SH-SY5Y (cell line): Measurements from ENCODE around the gene GID8.

Experiments
- GATA2 ChIP-seq: IDR thresholded peaks from 2 replicates; pipeline ENCODE4 v1.6.1; 2011; ENCODE audit warnings: mild to moderate bottlenecking, low read depth, low read length
- GATA3 ChIP-seq: IDR thresholded peaks from 2 replicates; pipeline ENCODE4 v1.6.1; 2011; ENCODE audit warnings: low read depth, mild to moderate bottlenecking, low read length, moderate library complexity

Gene GID8

DNA sequence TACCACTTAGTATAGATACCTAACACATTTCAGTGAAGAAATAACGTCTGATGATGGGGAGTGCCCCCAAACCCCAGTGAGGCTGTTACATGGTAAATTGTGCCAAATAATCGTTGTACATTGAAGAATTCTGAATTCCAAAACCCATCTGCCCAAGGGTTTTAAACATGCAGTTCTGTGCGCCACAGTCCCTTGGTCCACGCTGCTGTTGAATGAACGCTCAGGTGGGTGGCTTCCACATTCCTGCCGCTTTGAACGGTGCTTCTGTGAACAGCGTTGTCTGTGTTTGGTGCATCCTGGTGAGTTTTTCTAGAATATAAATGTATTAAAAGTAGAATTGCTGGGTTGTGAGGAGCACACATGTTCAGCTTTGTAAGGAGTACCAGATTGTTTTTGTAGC, 2.9 kb downstream of the GID8 start:
- TF ChIP-seq GATA3 (no peak), GATA2 (no peak)

DNA sequence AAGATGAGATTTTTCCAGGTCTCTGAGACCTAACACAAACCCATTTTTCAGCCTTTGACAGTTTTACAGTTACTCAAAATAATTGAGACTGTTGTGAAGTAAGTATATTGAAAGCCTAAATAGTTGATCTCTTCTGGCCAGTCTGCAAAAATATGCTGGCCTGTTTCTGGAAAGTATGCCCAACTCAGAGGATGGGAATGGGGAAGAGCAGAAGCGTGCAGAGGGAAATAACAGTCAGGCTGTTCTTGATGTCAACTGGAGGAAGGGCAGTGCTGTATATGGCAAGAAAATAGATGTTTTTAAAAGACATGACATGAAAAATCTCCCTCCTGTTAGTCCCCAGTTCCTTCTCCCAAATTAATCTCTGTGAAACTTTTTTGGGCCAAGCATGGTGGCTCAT, 3.8 kb downstream of the GID8 start:
- no peak for TF ChIP-seq GATA2
- TF ChIP-seq GATA3, result no peak

GRCh38 chr20:62942456-62942855, 4.5 kb downstream of the GID8 start:
- TF ChIP-seq GATA3 (no peak), GATA2 (no peak)

DNA sequence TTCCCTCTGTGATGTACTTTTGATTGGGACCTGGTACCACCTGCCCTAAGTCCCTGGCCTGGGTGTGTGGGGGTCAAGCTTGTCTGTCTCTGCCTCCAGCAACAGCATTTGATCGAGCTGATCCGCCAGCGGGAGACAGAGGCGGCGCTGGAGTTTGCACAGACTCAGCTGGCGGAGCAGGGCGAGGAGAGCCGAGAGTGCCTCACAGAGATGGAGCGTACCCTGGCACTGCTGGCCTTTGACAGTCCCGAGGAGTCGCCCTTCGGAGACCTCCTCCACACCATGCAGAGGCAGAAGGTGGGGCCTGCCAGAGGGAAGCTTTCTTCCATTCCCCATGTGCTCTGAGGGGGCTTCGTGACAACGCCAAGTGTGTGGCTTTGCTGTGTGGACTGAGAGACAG, 5.4 kb downstream of the GID8 start:
- no peak for TF ChIP-seq GATA3

DNA sequence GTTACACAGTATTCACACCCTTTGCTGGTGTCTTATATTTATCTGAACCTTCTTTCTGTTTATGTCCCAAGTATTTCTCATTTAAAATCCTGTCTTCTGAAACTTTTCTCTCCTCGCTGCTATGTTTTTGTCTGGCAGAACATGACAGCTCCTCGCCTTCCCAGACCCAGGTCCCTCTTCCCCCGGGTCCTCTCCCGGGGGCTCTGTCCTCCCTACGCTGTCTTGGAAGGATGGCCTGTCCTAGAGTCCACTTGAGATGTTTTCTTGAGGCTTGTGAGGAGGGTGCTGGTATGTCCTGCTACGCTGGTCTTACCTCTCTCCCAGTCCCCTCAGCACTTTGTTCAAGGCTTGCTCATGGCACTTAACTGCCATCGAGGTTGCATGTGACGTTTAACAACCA, 6.2 kb downstream of the GID8 start:
- TF ChIP-seq GATA3 (no peak), GATA2 (no peak)

GRCh38 chr20:62944746-62945145, 6.8 kb downstream of the GID8 start:
- TF ChIP-seq GATA3, result no peak
- TF ChIP-seq GATA2, result no peak

DNA sequence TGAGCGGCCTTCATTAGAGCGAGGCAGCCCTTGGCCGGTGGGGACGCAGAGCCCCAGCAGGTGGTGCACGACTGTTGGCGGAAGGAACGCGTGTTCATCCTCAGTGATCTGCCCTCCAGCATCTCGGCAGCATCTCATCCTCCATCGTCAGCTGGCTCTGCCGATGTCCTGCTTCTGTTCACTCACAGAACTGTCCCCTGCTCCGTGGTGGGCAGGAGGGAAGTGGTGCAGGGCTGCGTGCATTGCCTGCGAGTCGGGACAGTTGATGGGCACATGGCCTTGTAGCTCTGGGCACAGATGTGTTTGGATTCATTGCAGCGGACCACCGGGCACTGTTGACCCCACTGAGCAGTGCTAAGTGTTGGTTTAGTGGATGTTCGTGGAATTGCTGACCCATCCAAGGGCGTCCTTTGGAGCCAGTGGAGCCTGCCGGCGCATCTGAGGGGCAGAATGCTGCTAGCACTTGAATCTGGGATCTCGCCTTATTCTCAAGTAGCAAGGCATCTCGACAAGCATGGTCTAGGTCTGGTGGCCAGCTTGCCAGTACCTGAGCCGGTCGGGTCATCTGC, 7.9 kb downstream of the GID8 start:
- TF ChIP-seq GATA3, result no peak
- TF ChIP-seq GATA2, result no peak

GRCh38 chr20:62946918-62947317, 9.0 kb downstream of the GID8 start:
- peak; percentile 82 for TF ChIP-seq GATA2
- TF ChIP-seq GATA3, result no peak

DNA sequence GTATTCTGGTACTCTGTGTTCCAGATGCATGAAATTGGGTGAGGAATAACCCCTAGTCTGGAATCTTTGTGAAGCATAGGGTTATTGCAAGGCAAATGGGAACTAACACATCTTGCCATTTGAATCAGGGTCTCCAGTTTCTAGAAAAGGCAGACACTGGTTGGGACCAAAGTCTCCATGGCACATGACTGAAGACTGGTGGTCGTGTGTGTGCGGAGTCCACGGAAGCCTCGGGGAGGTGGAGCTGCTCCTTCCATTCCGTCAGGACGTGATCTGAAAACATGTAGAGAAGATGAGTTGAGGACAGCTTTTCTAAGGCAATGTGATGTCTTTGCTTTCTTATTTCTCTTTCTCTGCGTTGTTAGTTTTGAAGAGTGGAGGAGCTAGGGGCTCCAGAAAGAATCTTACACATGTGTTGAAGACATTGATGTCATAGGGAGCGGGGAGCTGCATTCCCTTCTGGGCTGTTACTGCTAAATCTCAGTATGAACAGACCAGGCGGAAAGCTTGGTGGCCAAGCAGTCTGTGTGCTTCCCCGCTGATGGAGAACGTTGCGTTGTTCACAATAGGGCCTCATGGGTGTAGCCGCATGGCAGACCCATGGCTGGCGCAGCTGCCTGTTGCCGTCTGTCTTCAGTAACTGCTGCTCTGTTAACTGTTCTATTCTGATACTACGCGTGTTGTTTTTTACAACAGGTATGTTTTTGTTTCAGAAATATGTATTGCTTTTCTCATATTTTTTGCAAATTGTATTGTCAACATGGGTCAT, 9.8 kb downstream of the GID8 start:
- TF ChIP-seq GATA2, result no peak
- TF ChIP-seq GATA3, result no peak

- TF ChIP-seq GATA3 (no peak), GATA2 (no peak)
Measured at GRCh38 chr20:62949153-62949821, 11.3 kb downstream of the GID8 start.

- TF ChIP-seq GATA3, result no peak
- TF ChIP-seq GATA2, result no peak
Measured at GRCh38 chr20:62949962-62950361, 12.0 kb downstream of the GID8 start.

DNA sequence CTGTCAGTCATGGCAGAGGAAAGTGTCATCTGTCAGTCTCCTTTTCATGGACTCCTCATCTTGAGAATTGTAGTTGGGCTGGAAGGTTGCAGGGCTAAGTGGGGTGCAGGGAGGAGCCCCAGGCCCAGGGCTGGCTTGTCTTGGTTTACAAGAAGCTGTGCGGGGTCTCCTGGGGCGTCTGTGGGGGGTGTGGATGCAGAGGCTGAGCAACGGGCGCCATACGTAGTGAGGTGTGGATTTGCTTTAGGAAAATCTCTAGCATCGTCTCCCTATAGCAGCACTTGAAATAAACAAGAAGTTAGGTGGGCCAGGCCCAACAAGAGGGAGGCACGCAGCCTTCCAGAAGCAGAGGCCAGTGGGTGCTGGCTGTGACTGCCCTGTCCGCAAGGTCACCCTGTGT, 12.8 kb downstream of the GID8 start:
- TF ChIP-seq GATA3, result no peak
- no peak for TF ChIP-seq GATA2

GRCh38 chr20:62951143-62951895, 13.4 kb downstream of the GID8 start:
- no peak for TF ChIP-seq GATA2
- no peak for TF ChIP-seq GATA3

DNA sequence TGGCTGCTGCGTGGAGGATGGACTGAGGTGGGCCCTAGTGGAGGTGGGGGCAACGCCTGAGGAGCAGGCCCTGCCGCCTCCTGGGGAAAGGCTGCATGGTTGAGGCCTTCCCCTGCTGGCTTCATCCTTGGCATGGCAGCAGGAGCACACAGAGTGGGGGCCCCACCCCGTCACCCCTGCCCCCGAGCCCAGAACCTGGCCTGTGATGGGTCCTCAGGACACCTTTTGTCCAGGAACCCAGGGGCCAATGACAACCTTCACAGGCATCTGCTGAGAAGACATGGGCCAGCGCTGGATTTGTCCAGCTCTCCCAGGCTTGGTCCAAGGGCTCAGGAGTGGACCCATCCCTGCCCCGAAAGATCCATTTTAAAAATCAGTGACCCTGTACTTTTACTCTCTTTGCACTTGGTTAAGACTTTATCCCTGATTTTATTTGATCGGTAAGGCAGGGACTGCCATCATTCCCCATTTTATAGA, 14.0 kb downstream of the GID8 start:
- TF ChIP-seq GATA2, result no peak
- no peak for TF ChIP-seq GATA3
